ENCODE measurements around the gene NCOR2.

NCOR2 gene

DNA sequence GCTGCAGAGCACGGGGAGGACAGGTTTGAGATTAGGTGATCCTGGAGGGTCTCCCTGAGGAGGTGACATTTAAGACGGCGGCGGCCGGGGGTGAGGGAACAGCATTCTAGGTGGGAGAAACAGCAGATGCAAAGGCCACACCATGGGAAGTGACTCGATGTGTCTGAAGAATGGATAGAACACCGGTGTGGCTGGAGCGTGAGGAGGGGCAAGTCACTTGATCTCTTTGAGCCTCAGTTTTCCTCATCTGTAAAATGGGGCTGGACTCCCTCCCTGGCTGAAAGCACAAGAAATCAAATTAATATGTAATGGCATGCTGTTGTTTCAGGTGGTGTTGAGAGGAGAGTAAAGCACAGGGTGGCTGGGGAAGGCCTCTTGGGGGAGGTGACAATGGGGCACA, 10.0 kb upstream of the NCOR2 start:
- DNase-seq (ENCODE audit: low read depth): no peak

- DNase-seq (ENCODE audit: low read depth): no peak
These were observed 8.7 kb upstream of the NCOR2 start for GRCh38 chr12:124576061-124576650.

- DNase-seq (ENCODE audit: low read depth): no peak
These were observed 6.7 kb upstream of the NCOR2 start for GRCh38 chr12:124573839-124574786.

DNA sequence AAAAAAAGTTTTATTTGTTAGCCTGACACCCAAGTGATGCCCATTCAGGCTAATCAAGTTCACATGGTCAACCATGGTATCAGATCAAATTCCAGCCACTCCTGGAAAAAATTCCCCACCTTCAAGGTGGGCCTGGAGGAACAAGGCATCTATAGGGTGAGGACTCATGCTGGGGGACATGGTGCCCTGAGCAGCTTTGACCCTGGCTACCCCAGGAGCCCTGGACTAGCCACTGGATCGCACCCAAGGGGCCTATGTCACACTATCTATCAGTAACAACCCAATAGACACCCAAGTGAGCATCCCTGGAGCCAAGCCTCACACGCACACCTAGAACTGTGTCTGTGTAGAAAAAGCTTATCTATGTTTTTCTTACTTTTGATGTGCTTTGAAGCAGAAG, 4.1 kb upstream of the NCOR2 start:
- no peak for DNase-seq (ENCODE audit: low read depth)

DNA sequence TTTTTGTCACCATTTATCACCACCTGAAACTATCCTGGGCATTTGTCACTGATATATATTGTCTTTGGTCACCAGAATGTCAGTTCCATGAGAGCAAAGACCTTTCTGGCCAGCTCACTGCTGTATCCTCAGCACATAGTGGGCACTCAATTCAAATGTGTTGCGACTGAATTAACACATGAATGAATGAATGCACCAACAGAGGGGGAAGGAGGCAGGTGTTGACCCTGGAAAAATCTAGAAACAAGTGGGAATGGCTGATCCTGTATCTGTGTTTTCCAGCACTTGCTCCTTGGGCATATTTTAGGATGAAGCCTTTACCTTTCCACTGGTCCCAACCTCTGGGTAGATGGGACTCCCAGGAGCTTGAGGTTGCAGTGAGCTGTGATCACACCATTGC, 3.4 kb upstream of the NCOR2 start:
- DNase-seq (ENCODE audit: low read depth): no peak

- DNase-seq (ENCODE audit: low read depth): no peak
These were observed 2.1 kb upstream of the NCOR2 start for GRCh38 chr12:124569375-124570148.

DNA sequence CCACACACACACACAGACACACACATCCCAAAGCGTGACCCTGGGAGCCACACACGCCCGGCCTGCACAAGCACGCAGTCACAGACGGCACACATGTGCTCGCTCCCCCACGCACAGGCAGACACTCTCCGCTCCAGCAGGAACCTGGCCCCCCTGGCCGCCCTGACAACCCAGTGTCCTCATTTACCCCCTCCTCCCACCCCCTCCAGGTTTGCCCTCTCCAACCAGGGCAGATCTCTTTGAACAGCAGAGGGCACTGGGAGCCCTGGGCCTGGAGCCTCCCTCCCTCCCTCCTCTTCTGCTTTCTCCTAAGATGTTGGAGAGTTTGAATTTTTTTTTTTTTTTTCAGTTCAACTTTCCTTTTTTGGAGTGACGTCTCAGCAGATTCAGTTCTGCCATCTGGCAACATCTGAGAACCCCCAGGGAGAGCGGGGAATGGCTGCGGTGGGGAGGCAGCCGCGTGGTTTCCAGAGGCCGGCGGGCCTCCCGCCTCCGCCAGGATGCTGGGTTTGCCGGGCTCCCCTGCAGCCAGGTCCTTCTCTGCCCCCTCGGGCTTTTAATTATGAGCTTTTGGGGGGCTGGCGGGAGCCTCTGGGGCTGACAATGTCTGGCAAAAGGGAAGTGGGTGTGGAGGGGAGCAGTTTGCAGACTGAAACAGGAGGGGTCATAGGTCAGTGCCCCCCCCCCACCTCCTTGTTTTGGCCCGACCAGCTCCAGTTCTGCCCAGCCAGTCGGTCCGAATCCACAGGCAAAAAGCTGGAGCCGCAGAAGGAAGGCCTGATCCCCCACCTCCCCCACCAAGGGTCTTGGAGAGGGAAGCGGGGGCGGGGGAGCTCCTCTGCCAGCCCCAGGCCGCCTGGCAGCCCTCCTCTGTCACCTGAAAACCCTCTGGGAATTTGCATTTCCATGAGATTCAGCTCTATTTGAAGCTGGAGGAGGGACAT, 1.3 kb upstream of the NCOR2 start:
- peak; percentile 75 for DNase-seq (ENCODE audit: low read depth)

GRCh38 chr12:124567673-124568373, 411 bp upstream of the NCOR2 start:
- DNase-seq (ENCODE audit: low read depth): peak; percentile 72

- peak; percentile 56 for DNase-seq (ENCODE audit: low read depth)
These were observed 1.0 kb downstream of the NCOR2 start for GRCh38 chr12:124566161-124566996.

GRCh38 chr12:124565656-124566160, 1.7 kb downstream of the NCOR2 start:
- no peak for DNase-seq (ENCODE audit: low read depth)

GRCh38 chr12:124564971-124565491, 2.4 kb downstream of the NCOR2 start:
- no peak for DNase-seq (ENCODE audit: low read depth)

GRCh38 chr12:124564232-124564958, 3.0 kb downstream of the NCOR2 start:
- no peak for DNase-seq (ENCODE audit: low read depth)

GRCh38 chr12:124563809-124564208, 3.6 kb downstream of the NCOR2 start:
- no peak for DNase-seq (ENCODE audit: low read depth)

DNA sequence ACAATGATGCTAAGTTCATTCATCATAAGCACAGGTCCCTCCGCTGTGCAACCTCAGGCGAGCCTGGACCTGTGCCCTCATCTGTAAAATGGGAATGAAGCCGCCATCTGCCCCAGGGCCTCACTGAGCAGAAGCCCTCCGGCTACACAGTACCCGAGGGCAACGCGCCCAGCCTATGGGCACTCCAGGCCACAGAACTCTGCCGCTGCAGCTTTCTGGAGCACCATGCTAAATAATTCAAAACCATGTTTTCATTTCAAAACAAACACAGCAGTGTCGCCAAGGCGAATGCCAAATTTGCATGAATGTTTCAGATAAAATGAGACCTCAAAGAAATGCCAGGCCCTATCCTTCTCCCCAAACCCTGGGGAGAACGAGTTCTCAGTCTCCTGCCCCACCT, 4.0 kb downstream of the NCOR2 start:
- DNase-seq (ENCODE audit: low read depth): no peak

DNA sequence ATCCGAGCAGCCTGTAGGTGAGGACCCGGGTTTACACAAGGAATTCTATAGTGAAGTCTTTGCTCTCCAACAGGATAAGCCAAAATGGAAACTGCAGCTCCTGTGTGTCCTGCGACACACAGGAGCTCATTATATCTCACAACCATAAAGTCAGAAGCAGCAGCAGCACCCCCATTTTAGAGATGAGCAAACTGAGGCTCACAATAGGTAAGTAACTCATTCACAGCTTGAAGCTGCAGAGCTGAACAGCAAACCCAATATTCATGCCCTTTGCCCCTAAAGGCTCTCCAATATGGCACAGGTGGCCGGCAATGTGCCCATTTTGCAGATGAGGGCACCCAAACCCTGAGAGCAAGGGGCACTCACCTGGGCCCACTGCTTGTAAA, 4.6 kb downstream of the NCOR2 start:
- no peak for DNase-seq (ENCODE audit: low read depth)

- DNase-seq (ENCODE audit: low read depth): no peak
These were observed 5.2 kb downstream of the NCOR2 start for GRCh38 chr12:124562018-124562795.

DNA sequence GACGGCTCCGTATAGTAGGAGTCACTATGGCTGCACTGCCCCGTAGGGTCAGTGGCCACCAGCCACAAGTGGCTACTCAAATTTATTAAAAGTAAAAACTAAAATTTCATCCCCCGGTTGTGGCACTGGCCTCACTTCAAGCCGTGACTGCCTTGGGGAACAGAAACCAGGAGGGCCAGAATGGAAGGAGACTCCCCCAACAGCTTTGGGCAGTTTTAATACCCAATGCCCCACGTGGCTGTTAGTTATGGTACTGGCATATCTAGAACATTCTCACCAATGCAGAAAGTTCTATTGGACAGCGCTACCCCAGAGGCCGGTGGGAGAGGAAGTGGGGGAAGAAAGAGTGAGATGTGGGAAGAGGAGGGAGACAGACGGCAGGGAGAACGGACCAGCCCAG, 6.2 kb downstream of the NCOR2 start:
- no peak for DNase-seq (ENCODE audit: low read depth)
